ENCODE measurements around the gene RBPJL. TPM values are rescaled to one million over a fixed set of nuclear protein-coding genes. Genes with fewer than 3 reads are reported as not detected.

RBPJL gene
- total and polyA plus RNA-seq, 2 of the 13 experiments (the other 11 are each of a cell fraction or from before 2014, with no cell fraction given), result not detected

- no peak for TF ChIP-seq USF2 (IDR thresholded peaks at IDR 0.05; ENCODE audit: low read depth, low read length)
- TF ChIP-seq USF2 (CRISPR knock-in tag; IDR thresholded peaks at IDR 0.05; ENCODE audit: borderline replicate concordance), result no peak
- no peak for TF ChIP-seq NFYB (CRISPR knock-in tag; IDR thresholded peaks at IDR 0.05)
- no peak for TF ChIP-seq ZSCAN9 (CRISPR knock-in tag; IDR thresholded peaks at IDR 0.05; ENCODE audit: borderline replicate concordance)
- TF ChIP-seq IKZF4 (CRISPR knock-in tag; IDR thresholded peaks at IDR 0.05; ENCODE audit: borderline replicate concordance, low read depth, not compliant biosample characterization), result no peak
- TF ChIP-seq, protein P1, sequence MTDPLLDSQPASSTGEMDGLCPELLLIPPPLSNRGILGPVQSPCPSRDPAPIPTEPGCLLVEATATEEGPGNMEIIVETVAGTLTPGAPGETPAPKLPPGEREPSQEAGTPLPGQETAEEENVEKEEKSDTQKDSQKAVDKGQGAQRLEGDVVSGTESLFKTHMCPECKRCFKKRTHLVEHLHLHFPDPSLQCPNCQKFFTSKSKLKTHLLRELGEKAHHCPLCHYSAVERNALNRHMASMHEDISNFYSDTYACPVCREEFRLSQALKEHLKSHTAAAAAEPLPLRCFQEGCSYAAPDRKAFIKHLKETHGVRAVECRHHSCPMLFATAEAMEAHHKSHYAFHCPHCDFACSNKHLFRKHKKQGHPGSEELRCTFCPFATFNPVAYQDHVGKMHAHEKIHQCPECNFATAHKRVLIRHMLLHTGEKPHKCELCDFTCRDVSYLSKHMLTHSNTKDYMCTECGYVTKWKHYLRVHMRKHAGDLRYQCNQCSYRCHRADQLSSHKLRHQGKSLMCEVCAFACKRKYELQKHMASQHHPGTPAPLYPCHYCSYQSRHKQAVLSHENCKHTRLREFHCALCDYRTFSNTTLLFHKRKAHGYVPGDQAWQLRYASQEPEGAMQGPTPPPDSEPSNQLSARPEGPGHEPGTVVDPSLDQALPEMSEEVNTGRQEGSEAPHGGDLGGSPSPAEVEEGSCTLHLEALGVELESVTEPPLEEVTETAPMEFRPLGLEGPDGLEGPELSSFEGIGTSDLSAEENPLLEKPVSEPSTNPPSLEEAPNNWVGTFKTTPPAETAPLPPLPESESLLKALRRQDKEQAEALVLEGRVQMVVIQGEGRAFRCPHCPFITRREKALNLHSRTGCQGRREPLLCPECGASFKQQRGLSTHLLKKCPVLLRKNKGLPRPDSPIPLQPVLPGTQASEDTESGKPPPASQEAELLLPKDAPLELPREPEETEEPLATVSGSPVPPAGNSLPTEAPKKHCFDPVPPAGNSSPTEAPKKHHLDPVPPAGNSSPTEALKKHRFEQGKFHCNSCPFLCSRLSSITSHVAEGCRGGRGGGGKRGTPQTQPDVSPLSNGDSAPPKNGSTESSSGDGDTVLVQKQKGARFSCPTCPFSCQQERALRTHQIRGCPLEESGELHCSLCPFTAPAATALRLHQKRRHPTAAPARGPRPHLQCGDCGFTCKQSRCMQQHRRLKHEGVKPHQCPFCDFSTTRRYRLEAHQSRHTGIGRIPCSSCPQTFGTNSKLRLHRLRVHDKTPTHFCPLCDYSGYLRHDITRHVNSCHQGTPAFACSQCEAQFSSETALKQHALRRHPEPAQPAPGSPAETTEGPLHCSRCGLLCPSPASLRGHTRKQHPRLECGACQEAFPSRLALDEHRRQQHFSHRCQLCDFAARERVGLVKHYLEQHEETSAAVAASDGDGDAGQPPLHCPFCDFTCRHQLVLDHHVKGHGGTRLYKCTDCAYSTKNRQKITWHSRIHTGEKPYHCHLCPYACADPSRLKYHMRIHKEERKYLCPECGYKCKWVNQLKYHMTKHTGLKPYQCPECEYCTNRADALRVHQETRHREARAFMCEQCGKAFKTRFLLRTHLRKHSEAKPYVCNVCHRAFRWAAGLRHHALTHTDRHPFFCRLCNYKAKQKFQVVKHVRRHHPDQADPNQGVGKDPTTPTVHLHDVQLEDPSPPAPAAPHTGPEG (CRISPR knock-in tag; IDR thresholded peaks at IDR 0.05), result no peak
- TF ChIP-seq SATB2 (CRISPR knock-in tag; IDR thresholded peaks at IDR 0.05), result no peak
- no peak for TF ChIP-seq KDM6A (CRISPR knock-in tag; IDR thresholded peaks at IDR 0.05; ENCODE audit: low read depth)
- no peak for TF ChIP-seq DMAP1 (CRISPR knock-in tag; IDR thresholded peaks at IDR 0.05)
- no peak for TF ChIP-seq IRF2 (CRISPR knock-in tag; IDR thresholded peaks at IDR 0.05)
- TF ChIP-seq KDM5B (CRISPR knock-in tag; IDR thresholded peaks at IDR 0.05; ENCODE audit: borderline replicate concordance), result 0 out of 2 replicates have a peak, but pooled peaks have one; percentile 37
- TF ChIP-seq ZNF749 (CRISPR knock-in tag; IDR thresholded peaks at IDR 0.05; ENCODE audit: borderline replicate concordance), result no peak
- TF ChIP-seq ZSCAN30 (CRISPR knock-in tag; IDR thresholded peaks at IDR 0.05), result no peak
- TF ChIP-seq HNF1B (CRISPR knock-in tag; IDR thresholded peaks at IDR 0.05), result 0 out of 2 replicates have a peak, but pooled peaks have one; percentile 53
- no peak for TF ChIP-seq NFKB2 (CRISPR knock-in tag; IDR thresholded peaks at IDR 0.05; ENCODE audit: borderline replicate concordance)
- TF ChIP-seq ZNF329 (CRISPR knock-in tag; IDR thresholded peaks at IDR 0.05; ENCODE audit: low read depth), result no peak
- TF ChIP-seq, protein P2, sequence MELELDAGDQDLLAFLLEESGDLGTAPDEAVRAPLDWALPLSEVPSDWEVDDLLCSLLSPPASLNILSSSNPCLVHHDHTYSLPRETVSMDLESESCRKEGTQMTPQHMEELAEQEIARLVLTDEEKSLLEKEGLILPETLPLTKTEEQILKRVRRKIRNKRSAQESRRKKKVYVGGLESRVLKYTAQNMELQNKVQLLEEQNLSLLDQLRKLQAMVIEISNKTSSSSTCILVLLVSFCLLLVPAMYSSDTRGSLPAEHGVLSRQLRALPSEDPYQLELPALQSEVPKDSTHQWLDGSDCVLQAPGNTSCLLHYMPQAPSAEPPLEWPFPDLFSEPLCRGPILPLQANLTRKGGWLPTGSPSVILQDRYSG (CRISPR knock-in tag; IDR thresholded peaks at IDR 0.05), result no peak
- no peak for TF ChIP-seq RBM39 (IDR thresholded peaks at IDR 0.05; ENCODE audit: low read depth, low read length, poor library complexity, severe bottlenecking)
- peak; percentile 8; the same call in 1 of the 2 replicates for TF ChIP-seq FOXO1 (CRISPR knock-in tag; IDR thresholded peaks at IDR 0.05)
- TF ChIP-seq ZNF335 (CRISPR knock-in tag; IDR thresholded peaks at IDR 0.05), result no peak
Observed at GRCh38 chr20:45290677-45291355, 15.8 kb upstream of the RBPJL start (continued).

All from HepG2 (cell line).